Gastroesophageal sphincter (tissue), 3 donors: ENCODE data around the gene PDZD7.

Source experiments
- POLR2A ChIP-seq, 2 donors: fragments of 450-650 bp; IDR thresholded peaks; one replicate each; pipeline ENCODE4 v1.6.1; 2017; ENCODE audit warnings: antibody characterized with exemption in 2 of 2, mild to moderate bottlenecking in 2 of 2, moderate library complexity in 1 of 2
- TF ChIP-seq, protein P1 (sequence below), 4 experiments: fragments of 200-600 bp in 2 of 4; fragments of 450-650 bp in 2 of 4; sonication (generic) in 1 of 4; IDR thresholded peaks; one replicate each; pipeline ENCODE4 v1.5.1; 2017 to 2019; ENCODE audit warnings: antibody characterized with exemption in 4 of 4, mild to moderate bottlenecking in 2 of 4, moderate library complexity in 2 of 4

DNA sequence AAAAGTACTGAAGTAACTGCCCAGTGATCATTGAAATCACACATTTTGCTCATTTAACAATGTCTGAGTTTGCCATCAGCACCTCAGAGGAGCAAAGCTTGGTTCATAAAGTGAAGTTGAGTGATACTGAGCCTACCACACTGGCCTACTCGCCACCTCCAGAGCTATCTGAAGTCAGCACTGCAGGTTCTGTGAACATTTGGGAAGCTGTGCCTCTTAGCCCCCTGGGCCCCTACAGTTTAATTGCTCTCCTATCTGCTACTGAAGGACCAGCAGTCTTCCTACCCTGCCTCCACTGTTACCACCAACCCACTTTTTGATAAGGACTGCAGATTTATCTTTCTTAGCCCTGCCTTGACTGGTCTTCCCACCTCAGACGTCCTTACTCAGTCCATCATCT is 63.6 kb downstream of the PDZD7 start:
- TF ChIP-seq, protein P1, sequence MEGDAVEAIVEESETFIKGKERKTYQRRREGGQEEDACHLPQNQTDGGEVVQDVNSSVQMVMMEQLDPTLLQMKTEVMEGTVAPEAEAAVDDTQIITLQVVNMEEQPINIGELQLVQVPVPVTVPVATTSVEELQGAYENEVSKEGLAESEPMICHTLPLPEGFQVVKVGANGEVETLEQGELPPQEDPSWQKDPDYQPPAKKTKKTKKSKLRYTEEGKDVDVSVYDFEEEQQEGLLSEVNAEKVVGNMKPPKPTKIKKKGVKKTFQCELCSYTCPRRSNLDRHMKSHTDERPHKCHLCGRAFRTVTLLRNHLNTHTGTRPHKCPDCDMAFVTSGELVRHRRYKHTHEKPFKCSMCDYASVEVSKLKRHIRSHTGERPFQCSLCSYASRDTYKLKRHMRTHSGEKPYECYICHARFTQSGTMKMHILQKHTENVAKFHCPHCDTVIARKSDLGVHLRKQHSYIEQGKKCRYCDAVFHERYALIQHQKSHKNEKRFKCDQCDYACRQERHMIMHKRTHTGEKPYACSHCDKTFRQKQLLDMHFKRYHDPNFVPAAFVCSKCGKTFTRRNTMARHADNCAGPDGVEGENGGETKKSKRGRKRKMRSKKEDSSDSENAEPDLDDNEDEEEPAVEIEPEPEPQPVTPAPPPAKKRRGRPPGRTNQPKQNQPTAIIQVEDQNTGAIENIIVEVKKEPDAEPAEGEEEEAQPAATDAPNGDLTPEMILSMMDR (IDR thresholded peaks at IDR 0.05), result no peak
- no peak for TF ChIP-seq POLR2A (IDR thresholded peaks at IDR 0.05)
